GM23248 (cell line): ENCODE results near the gene CLGN. TPM values are rescaled to one million over a fixed set of nuclear protein-coding genes. Genes with fewer than 3 reads are reported as not detected.
"Not testable (repeated sequence)": the region's sequence is repeated elsewhere in the genome, so short reads cannot be mapped to it uniquely, and the experiment has no call there.

Source experiments
- DNase-seq: peaks from one replicate; pipeline ENCODE4 v3.0.0-alpha.2; 2015
- H2AFZ ChIP-seq: fragments of 200-600 bp; sonication (generic); 2 replicates; pipeline ENCODE4 v1.6.1; 2016; ENCODE audit warnings: antibody characterized with exemption
- H3F3A ChIP-seq: fragments of 200-600 bp; sonication (generic); 2 replicates; pipeline ENCODE4 v1.6.1; 2016; ENCODE audit warnings: mild to moderate bottlenecking, antibody characterized with exemption, mixed run types; ENCODE audit not compliant: insufficient read depth
- H3K27ac ChIP-seq: fragments of 200-600 bp; sonication (generic); 2 replicates; pipeline ENCODE4 v1.5.1; 2016; ENCODE audit warnings: mild to moderate bottlenecking
- H3K27me3 ChIP-seq: fragments of 200-600 bp; sonication (generic); replicated peaks from 2 replicates; pipeline ENCODE4 v1.6.1; 2016; ENCODE audit warnings: mild to moderate bottlenecking; ENCODE audit not compliant: insufficient read depth
- H3K36me3 ChIP-seq: fragments of 200-600 bp; sonication (generic); 2 replicates; pipeline ENCODE4 v1.6.1; 2016; ENCODE audit warnings: low read depth, mild to moderate bottlenecking
- H3K4me1 ChIP-seq: fragments of 200-600 bp; sonication (generic); 2 replicates; pipeline ENCODE4 v1.6.1; 2016; ENCODE audit warnings: mild to moderate bottlenecking; ENCODE audit not compliant: insufficient read depth
- H3K4me2 ChIP-seq: fragments of 200-600 bp; sonication (generic); one replicate; pipeline ENCODE4 v1.6.1; 2016; ENCODE audit warnings: mild to moderate bottlenecking; ENCODE audit not compliant: unreplicated experiment
- H3K4me3 ChIP-seq: fragments of 200-600 bp; sonication (generic); 2 replicates; pipeline ENCODE4 v1.5.1; 2016; ENCODE audit warnings: mild to moderate bottlenecking
- H3K79me2 ChIP-seq: fragments of 200-600 bp; sonication (generic); 2 replicates; pipeline ENCODE4 v1.6.1; 2016; ENCODE audit warnings: mild to moderate bottlenecking; ENCODE audit not compliant: insufficient read depth
- H3K9ac ChIP-seq: fragments of 200-600 bp; sonication (generic); 2 replicates; pipeline ENCODE4 v1.6.1; 2016; ENCODE audit warnings: mild to moderate bottlenecking
- H3K9me2 ChIP-seq: fragments of 200-600 bp; sonication (generic); 2 replicates; pipeline ENCODE4 v1.6.1; 2016; ENCODE audit warnings: mixed run types, mild to moderate bottlenecking, moderate library complexity; ENCODE audit not compliant: insufficient read depth
- H3K9me3 ChIP-seq: fragments of 200-600 bp; sonication (generic); one replicate; pipeline ENCODE4 v1.6.1; 2017; ENCODE audit warnings: low read depth
- H4K20me1 ChIP-seq: fragments of 200-600 bp; sonication (generic); 2 replicates; pipeline ENCODE4 v1.6.0; 2016; ENCODE audit not compliant: insufficient read depth
- EZH2 ChIP-seq: fragments of 200-600 bp; sonication (generic); IDR thresholded peaks from 2 replicates; pipeline ENCODE4 v1.6.1; 2018; ENCODE audit warnings: antibody characterized with exemption, mild to moderate bottlenecking; ENCODE audit not compliant: insufficient read depth, poor library complexity, severe bottlenecking
- EZH2phosphoT487 ChIP-seq: fragments of 200-600 bp; sonication (generic); IDR thresholded peaks from 2 replicates; pipeline ENCODE4 v1.6.1; 2018; ENCODE audit warnings: antibody characterized with exemption, moderate library complexity, mild to moderate bottlenecking, low read depth; ENCODE audit not compliant: insufficient read depth
- WGBS, 2 experiments: methylation state at CpG; one replicate each; pipeline ENCODE4 v1.1.6; 2015 to 2017; ENCODE audit warnings: low lambda C conversion rate in 2 of 2, low coverage in 1 of 2; ENCODE audit errors: missing lambda C conversion rate in 2 of 2; 5-methylcytosine and 5-hydroxymethylcytosine counted together
- in situ Hi-C: fragments of 300-500 bp; cut with MboI; formaldehyde crosslinking; loops from 2 replicates; pipeline ENCODE4 v1.15.0; 2020
- polyA plus RNA-seq: library from polyadenylated mRNA; unstranded; fragments of >200 nt; fragmentation: Nextera tagmentation; extraction: Ambion mirVana; gene quantifications from 2 replicates; pipeline ENCODE4 v1.2.1, GENCODE V29; 2016
- total RNA-seq: library from RNA; depleted of rRNA; stranded (reverse); fragments of >200 nt; shearing (Covaris generic); gene quantifications from 2 replicates; pipeline ENCODE4 v1.2.3, GENCODE V29; 2014

Gene CLGN
- total and polyA plus RNA-seq, 2 experiments from 2014 or later = 2.5 to 5.1 TPM

DNA sequence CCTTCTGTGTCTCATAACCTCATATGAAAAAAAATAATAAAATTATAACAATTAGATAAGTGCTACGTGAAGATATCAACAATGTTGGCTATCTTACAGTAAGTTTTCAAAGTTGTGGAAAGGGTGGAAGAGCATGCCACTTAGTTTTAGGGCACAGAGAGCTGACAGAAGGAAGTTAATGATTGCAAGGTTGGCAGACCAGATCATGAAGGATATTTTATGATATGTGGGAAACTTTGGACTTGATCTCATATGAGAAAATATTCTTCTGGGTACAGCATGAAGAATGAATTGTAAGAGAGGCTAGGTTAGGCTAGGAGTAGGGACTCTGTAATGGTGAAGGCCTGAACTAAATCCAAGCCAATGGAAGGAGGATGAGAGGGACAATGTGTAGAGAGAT is 36.2 kb upstream of the CLGN start:
- H3K4me3 ChIP-seq = no peak overlapping the region
- H3K4me1 ChIP-seq = no peaks in the 10 kb centered on the region
- H4K20me1 ChIP-seq = no peaks in the 10 kb centered on the region
- no peak overlapping the region for H2AFZ ChIP-seq
- H3K4me2 ChIP-seq = no peak overlapping the region
- peaks cover 28% of the 10 kb centered on the region for H3K27me3 ChIP-seq
- H3K9me3 ChIP-seq = no peaks in the 10 kb centered on the region
- H3K9me2 ChIP-seq = no peaks in the 10 kb centered on the region
- no peaks in the 10 kb centered on the region for H3K36me3 ChIP-seq
- H3K79me2 ChIP-seq = no peaks in the 10 kb centered on the region
- 10 to 16% methylated on average over 1 of the region's 1 CpG for WGBS, 2 experiments
- in situ Hi-C loops = no loop called here
- no peak for DNase-seq
- no peaks in the 10 kb centered on the region for H3F3A ChIP-seq
- TF ChIP-seq EZH2phosphoT487 (no peak), EZH2 (no peak)
- H3K9ac ChIP-seq = no peak overlapping the region
- no peak overlapping the region for H3K27ac ChIP-seq

GRCh38 chr4:140463182-140463581 is 35.7 kb upstream of the CLGN start:
- Histone ChIP-seq H3K4me3 (no peak overlapping the region), H3K9me2 (no peaks in the 10 kb centered on the region), H4K20me1 (no peaks in the 10 kb centered on the region), H2AFZ (no peak overlapping the region), H3K36me3 (no peaks in the 10 kb centered on the region), H3K9me3 (no peaks in the 10 kb centered on the region), H3K4me2 (no peak overlapping the region), H3F3A (no peaks in the 10 kb centered on the region), H3K27ac (no peak overlapping the region), H3K9ac (no peak overlapping the region), H3K27me3 (peaks cover 33% of the 10 kb centered on the region), H3K79me2 (no peaks in the 10 kb centered on the region), H3K4me1 (no peaks in the 10 kb centered on the region)
- 26 to 31% methylated on average over 3 of the region's 3 CpGs for WGBS, 2 experiments
- no peak for DNase-seq
- TF ChIP-seq EZH2phosphoT487 = no peak
- TF ChIP-seq EZH2 = no peak
- in situ Hi-C loops = no loop called here

DNA sequence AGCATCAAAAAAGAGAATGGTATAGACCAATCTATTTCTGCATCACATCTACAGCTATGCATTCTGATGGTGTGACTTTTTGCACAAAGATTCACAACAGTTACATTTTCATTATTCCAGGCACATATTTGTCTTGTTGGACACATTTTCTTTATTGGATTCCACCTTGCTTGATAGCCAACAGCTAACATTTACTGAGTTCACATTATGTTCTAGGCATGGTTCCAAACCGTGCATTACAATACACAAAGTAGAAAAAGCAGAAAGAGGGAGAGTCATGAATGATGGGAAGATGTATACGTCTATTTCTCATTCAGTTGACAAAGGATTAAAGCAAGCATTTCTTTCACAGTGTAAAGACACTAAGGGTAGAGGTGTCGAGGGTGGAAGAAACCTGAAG is 22.9 kb upstream of the CLGN start:
- Histone ChIP-seq H3K79me2 (no peaks in the 10 kb centered on the region), H3F3A (no peaks in the 10 kb centered on the region), H3K4me3 (no peak overlapping the region), H3K36me3 (no peaks in the 10 kb centered on the region), H3K27ac (no peak overlapping the region), H3K9me2 (no peaks in the 10 kb centered on the region), H4K20me1 (no peaks in the 10 kb centered on the region), H3K4me2 (no peak overlapping the region), H3K27me3 (peaks cover 43% of the 10 kb centered on the region), H3K9ac (no peak overlapping the region), H3K9me3 (no peaks in the 10 kb centered on the region), H3K4me1 (no peaks in the 10 kb centered on the region), H2AFZ (no peak overlapping the region)
- in situ Hi-C loops = no loop called here
- 29 to 32% methylated on average over 3 of the region's 3 CpGs for WGBS, 2 experiments
- no peak for DNase-seq
- TF ChIP-seq EZH2phosphoT487 (no peak), EZH2 (no peak)

GRCh38 chr4:140448830-140449229 is 21.4 kb upstream of the CLGN start:
- Histone ChIP-seq H2AFZ (no peak overlapping the region), H3K27ac (no peak overlapping the region), H3K4me2 (no peak overlapping the region), H3K36me3 (no peaks in the 10 kb centered on the region), H3K4me3 (no peak overlapping the region), H3K27me3 (peaks cover 32% of the 10 kb centered on the region), H3K9me2 (no peaks in the 10 kb centered on the region), H3K4me1 (no peaks in the 10 kb centered on the region), H3K9me3 (no peaks in the 10 kb centered on the region), H4K20me1 (no peaks in the 10 kb centered on the region), H3F3A (no peaks in the 10 kb centered on the region), H3K79me2 (no peaks in the 10 kb centered on the region), H3K9ac (no peak overlapping the region)
- TF ChIP-seq EZH2 (no peak), EZH2phosphoT487 (no peak)
- DNase-seq = peak; percentile 4
- WGBS, 2 experiments = 31% methylated on average over 2 of the region's 2 CpGs
- in situ Hi-C loops = no loop called here

DNA sequence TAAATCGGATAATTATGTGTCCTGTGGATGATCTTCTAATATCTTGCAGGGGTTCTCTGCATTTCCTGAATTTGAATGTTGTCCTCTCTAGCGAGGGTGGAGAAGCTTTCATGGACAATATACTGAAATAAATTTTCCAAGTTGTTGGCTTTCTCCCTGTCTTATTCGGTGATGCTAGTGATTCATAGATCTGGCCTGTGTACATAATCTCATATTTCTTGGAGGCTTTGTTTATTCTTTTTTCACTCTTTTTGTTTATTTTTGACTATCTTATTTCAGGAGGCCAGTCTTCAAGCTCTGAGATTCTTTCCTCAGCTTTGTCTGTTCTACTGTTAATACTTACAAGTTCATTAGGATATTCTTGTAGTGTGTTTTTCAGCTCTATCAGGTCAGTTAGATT is 20.7 kb upstream of the CLGN start:
- H2AFZ ChIP-seq = no peak overlapping the region
- no peaks in the 10 kb centered on the region for H3K79me2 ChIP-seq
- H3K27ac ChIP-seq = no peak overlapping the region
- no peak for DNase-seq
- in situ Hi-C loops = no loop called here
- H3K4me2 ChIP-seq = no peak overlapping the region
- H4K20me1 ChIP-seq = no peaks in the 10 kb centered on the region
- H3K4me1 ChIP-seq = no peaks in the 10 kb centered on the region
- no peaks in the 10 kb centered on the region for H3F3A ChIP-seq
- no peaks in the 10 kb centered on the region for H3K9me3 ChIP-seq
- no peak overlapping the region for H3K9ac ChIP-seq
- no peaks in the 10 kb centered on the region for H3K36me3 ChIP-seq
- no peak overlapping the region for H3K4me3 ChIP-seq
- no peaks in the 10 kb centered on the region for H3K9me2 ChIP-seq
- no peak for TF ChIP-seq EZH2phosphoT487
- WGBS, 2 experiments = 30 to 33% methylated on average over 3 of the region's 3 CpGs
- H3K27me3 ChIP-seq = peaks cover 27% of the 10 kb centered on the region

DNA sequence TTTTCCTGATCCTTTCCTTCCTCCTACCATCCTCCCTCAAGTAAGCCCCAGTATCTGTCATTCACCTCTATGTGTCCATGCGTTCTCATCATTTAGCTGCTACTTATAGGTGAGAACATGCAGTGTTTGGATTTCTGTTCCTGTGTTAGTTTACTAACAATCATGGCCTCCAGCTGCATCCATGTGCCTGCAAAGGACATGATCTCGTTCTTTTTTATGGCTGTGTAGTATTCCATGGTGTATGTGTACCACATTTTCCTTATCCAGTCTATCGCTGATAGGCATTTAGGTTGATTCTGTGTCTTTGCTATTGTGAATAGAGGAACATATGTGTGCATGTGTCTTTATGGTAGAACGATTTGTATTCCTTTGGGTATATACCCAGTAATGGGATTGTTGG is 16.9 kb upstream of the CLGN start:
- H3K4me3 ChIP-seq, H2AFZ ChIP-seq, in situ Hi-C loops, H3K27ac ChIP-seq, H3F3A ChIP-seq, H3K79me2 ChIP-seq, H3K4me2 ChIP-seq, DNase-seq, H3K36me3 ChIP-seq, H3K9ac ChIP-seq, H4K20me1 ChIP-seq, H3K4me1 ChIP-seq, H3K9me3 ChIP-seq, H3K9me2 ChIP-seq: not testable (repeated sequence)
- peaks cover 28% of the 10 kb centered on the region for H3K27me3 ChIP-seq
- WGBS, 2 experiments = 56 to 60% methylated on average over 4 of the region's 4 CpGs
